Endodermal cell (in vitro differentiated cells): Measurements from ENCODE around the gene CCDC158. TPM values are rescaled to one million over a fixed set of nuclear protein-coding genes. Genes with fewer than 3 reads are reported as not detected.
A peak's percentile ranks its signal among the peaks of the same experiment; 100 is the strongest.

Source experiments
- DNase-seq: peaks from one replicate; pipeline ENCODE4 v3.0.0-alpha.2; 2017
- H3K27ac ChIP-seq: 2 replicates; pipeline ENCODE4 v1.5.1; 2013; ENCODE audit warnings: mild to moderate bottlenecking, low read depth, low read length, moderate library complexity
- H3K27me3 ChIP-seq: 2 replicates; pipeline ENCODE4 v1.6.1; 2013; ENCODE audit warnings: mild to moderate bottlenecking, low read length, moderate library complexity; ENCODE audit not compliant: insufficient read depth, control insufficient read depth, poor library complexity, severe bottlenecking
- H3K36me3 ChIP-seq: 2 replicates; pipeline ENCODE4 v1.7.0; 2013; ENCODE audit warnings: mild to moderate bottlenecking, low read length, moderate library complexity; ENCODE audit not compliant: control insufficient read depth, insufficient read depth
- H3K4me1 ChIP-seq: one replicate; pipeline ENCODE4 v1.7.0; 2013; ENCODE audit warnings: low read length; ENCODE audit not compliant: control insufficient read depth, insufficient read depth
- H3K4me3 ChIP-seq: 2 replicates; pipeline ENCODE4 v1.5.1; 2013; ENCODE audit warnings: mild to moderate bottlenecking, low read length, moderate library complexity
- H3K9ac ChIP-seq: 2 replicates; pipeline ENCODE4 v1.6.1; 2013; ENCODE audit warnings: mild to moderate bottlenecking, low read length, moderate library complexity; ENCODE audit not compliant: poor library complexity, severe bottlenecking; ENCODE audit errors: extremely low read depth
- H3K9me3 ChIP-seq: 2 replicates; pipeline ENCODE4 v1.6.1; 2013; ENCODE audit warnings: mild to moderate bottlenecking, low read length, moderate library complexity; ENCODE audit not compliant: control insufficient read depth
- H3K27ac Mint-ChIP-seq: 2 replicates; pipeline ENCODE4 v1.8.0; 2020; ENCODE audit warnings: mixed read lengths
- H3K27me3 Mint-ChIP-seq: 2 replicates; pipeline ENCODE4 v1.8.0; 2021; ENCODE audit warnings: mild to moderate bottlenecking, mixed read lengths; ENCODE audit not compliant: insufficient read depth
- H3K36me3 Mint-ChIP-seq: 2 replicates; pipeline ENCODE4 v1.8.0; 2020; ENCODE audit warnings: low read depth, mixed read lengths
- H3K4me1 Mint-ChIP-seq: 2 replicates; pipeline ENCODE4 v1.8.0; 2020; ENCODE audit warnings: mixed read lengths
- H3K4me3 Mint-ChIP-seq: 2 replicates; pipeline ENCODE4 v1.8.0; 2020; ENCODE audit warnings: mild to moderate bottlenecking, moderate library complexity, mixed read lengths
- H3K9me3 Mint-ChIP-seq: 2 replicates; pipeline ENCODE4 v1.8.0; 2020; ENCODE audit warnings: mild to moderate bottlenecking, mixed read lengths
- CTCF ChIP-seq: fragments of 200-600 bp; sonication (generic); conservative IDR thresholded peaks from 2 replicates; pipeline ENCODE4 v1.5.0; 2021; ENCODE audit warnings: antibody characterized with exemption, mild to moderate bottlenecking
- WGBS, 2 experiments: methylation state at CpG; one replicate each; pipeline versions ENCODE4 v1.1.5 to v1.1.7; 2013; ENCODE audit warnings: missing lambda C conversion rate in 2 of 2, mixed read lengths in 1 of 2; ENCODE audit not compliant: insufficient coverage in 1 of 2, insufficient read length in 1 of 2; 5-methylcytosine and 5-hydroxymethylcytosine counted together
- total RNA-seq, 2 donors: library from RNA; stranded (reverse); fragmentation: NEBNext Ultra II Directional in 1 of 2; extraction: Animal tissue kit (Norgen Biotek cat#: 25700) in 1 of 2; gene quantifications; 2 replicates in 1 of 2; 3 replicates in 1 of 2; pipeline ENCODE4 v1.2.1, GENCODE V29; 2021

Gene CCDC158
- total RNA-seq, 2 donors from 2014 or later: not detected

- no peaks in the 10 kb centered on the region for H3K9me3 ChIP-seq
- peak; percentile 90 for DNase-seq
- WGBS, 2 experiments: 11 to 16% methylated on average over 26 to 37 of the region's 37 CpGs
- TF ChIP-seq CTCF: peak; percentile 60
- Mint-ChIP-seq H3K27me3 (peaks cover 39% of the 10 kb centered on the region), H3K9me3 (no peaks in the 10 kb centered on the region), H3K36me3 (peaks cover 6% of the 10 kb centered on the region), H3K4me1 (peaks cover 6% of the 10 kb centered on the region), H3K27ac (no peak overlapping the region), H3K4me3 (peak overlapping the region; percentile 77)
- H3K36me3 ChIP-seq: no peaks in the 10 kb centered on the region
- peak overlapping the region; percentile 93 for H3K4me3 ChIP-seq
- H3K9ac ChIP-seq: no peak overlapping the region
- H3K4me1 ChIP-seq: no peaks in the 10 kb centered on the region
- no peak overlapping the region for H3K27ac ChIP-seq
- H3K27me3 ChIP-seq: peaks cover 37% of the 10 kb centered on the region
Observed at GRCh38 chr4:76306882-76307659, 113.9 kb downstream of the CCDC158 start.

- H3K9me3 Mint-ChIP-seq: no peaks in the 10 kb centered on the region
- no peak for TF ChIP-seq CTCF
- Histone ChIP-seq H3K4me3 (peak within 1 kb of the TSS; percentile 93), H3K4me1 (no peaks in the 10 kb centered on the region), H3K27me3 (peaks cover 37% of the 10 kb centered on the region), H3K9ac (no peak within 1 kb of the TSS), H3K36me3 (no peaks in the 10 kb centered on the region), H3K27ac (no peak within 1 kb of the TSS), H3K9me3 (no peaks in the 10 kb centered on the region)
- H3K27me3 Mint-ChIP-seq: peaks cover 41% of the 10 kb centered on the region
- DNase-seq: peak; percentile 93
- no peak within 1 kb of the TSS for H3K27ac Mint-ChIP-seq
- H3K4me3 Mint-ChIP-seq: peak within 1 kb of the TSS; percentile 77
- WGBS, 2 experiments: 5 to 12% methylated on average over 22 to 85 of the region's 85 CpGs
- H3K36me3 Mint-ChIP-seq: peaks cover 6% of the 10 kb centered on the region
- H3K4me1 Mint-ChIP-seq: peaks cover 6% of the 10 kb centered on the region
Observed at GRCh38 chr4:76305971-76306881, 114.7 kb downstream of the CCDC158 start, which contains the start of gene STBD1. Gene STBD1, plus strand, starts transcription at chr4:76306733. Its CDS starts 37 bp downstream, at chr4:76306770.

- WGBS, 2 experiments: 87 to 88% methylated on average over 4 to 7 of the region's 7 CpGs
- H3K27ac ChIP-seq: no peak overlapping the region
- no peak overlapping the region for H3K9ac ChIP-seq
- TF ChIP-seq CTCF: no peak
- H3K4me3 ChIP-seq: peak overlapping the region; percentile 93
- H3K4me1 Mint-ChIP-seq: peaks cover 6% of the 10 kb centered on the region
- DNase-seq: no peak
- H3K36me3 ChIP-seq: no peaks in the 10 kb centered on the region
- H3K27me3 ChIP-seq: peaks cover 37% of the 10 kb centered on the region
- no peaks in the 10 kb centered on the region for H3K4me1 ChIP-seq
- H3K27me3 Mint-ChIP-seq: peaks cover 41% of the 10 kb centered on the region
- H3K9me3 ChIP-seq: no peaks in the 10 kb centered on the region
- peaks cover 6% of the 10 kb centered on the region for H3K36me3 Mint-ChIP-seq
- H3K27ac Mint-ChIP-seq: no peak overlapping the region
- H3K9me3 Mint-ChIP-seq: no peaks in the 10 kb centered on the region
- H3K4me3 Mint-ChIP-seq: peak overlapping the region; percentile 77
Observed at GRCh38 chr4:76305033-76305687, 115.8 kb downstream of the CCDC158 start.
